ENCODE measurements around the gene SH3TC1. TPM values are rescaled to one million over a fixed set of nuclear protein-coding genes. Genes with fewer than 3 reads are reported as not detected.

SH3TC1 gene
- total and polyA plus RNA-seq, 2 of the 8 experiments (the other 6 are each of a cell fraction or from before 2014, with no cell fraction given), result 0.15 TPM; not detected in 1

DNA sequence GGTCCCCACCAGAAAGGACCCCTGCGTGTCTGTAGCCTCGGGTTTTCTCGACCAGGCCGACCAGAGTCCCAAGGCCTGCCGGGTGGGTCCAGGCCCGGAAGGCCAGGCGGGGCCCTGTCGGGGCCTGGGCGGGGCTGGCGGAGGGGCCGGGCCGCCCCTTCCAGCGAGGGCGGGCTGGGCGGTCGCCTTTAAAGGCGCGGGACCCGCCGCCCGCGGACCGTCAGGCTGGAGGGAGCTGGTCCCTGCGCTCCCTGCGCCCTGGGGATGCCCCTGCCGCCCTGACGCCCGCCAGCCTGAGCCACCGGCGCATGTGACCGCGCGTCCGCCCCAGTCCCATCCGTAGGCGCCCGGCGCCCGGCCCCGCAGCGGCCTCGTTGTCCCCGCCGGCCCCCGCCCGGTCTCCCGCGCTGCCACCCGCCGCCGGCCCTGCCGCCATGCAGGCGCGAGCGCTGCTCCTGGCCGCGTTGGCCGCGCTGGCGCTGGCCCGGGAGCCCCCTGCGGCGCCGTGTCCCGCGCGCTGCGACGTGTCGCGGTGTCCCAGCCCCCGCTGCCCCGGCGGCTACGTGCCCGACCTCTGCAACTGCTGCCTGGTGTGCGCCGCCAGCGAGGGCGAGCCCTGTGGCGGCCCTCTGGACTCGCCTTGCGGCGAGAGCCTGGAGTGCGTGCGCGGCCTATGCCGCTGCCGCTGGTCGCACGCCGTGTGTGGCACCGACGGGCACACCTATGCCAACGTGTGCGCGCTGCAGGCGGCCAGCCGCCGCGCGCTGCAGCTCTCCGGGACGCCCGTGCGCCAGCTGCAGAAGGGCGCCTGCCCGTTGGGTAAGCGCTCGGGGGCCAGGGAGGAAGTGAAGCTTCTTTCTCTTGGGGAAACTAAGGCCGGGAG, 70.7 kb downstream of the SH3TC1 start, which contains the start of gene HTRA3 (continued):
- TF ChIP-seq TAF1 (IDR thresholded peaks at IDR 0.05; ENCODE audit: low read depth, low read length) (0 out of 2 replicates have a peak, but pooled peaks have one; percentile 29), KDM4A (IDR thresholded peaks at IDR 0.05; ENCODE audit: low read depth, low read length, severe bottlenecking) (peak; percentile 89), GABPA (IDR thresholded peaks at IDR 0.05; ENCODE audit: borderline replicate concordance, insufficient read depth, low read length) (no peak), JUN (IDR thresholded peaks at IDR 0.05; ENCODE audit: low read depth, low read length) (no peak), POLR2A (IDR thresholded peaks at IDR 0.05; ENCODE audit: control extremely low read depth in 1 of 2, low read depth in 2 of 2, low read length in 2 of 2) (peak in 1 of 2 experiments; percentile 58; a peak in 1 of 3 replicates), EP300 (IDR thresholded peaks at IDR 0.05; ENCODE audit: borderline replicate concordance in 1 of 2, low read depth in 2 of 2, low read length in 2 of 2) (no peak), EZH2 (IDR thresholded peaks at IDR 0.05; ENCODE audit: low read depth, low read length, severe bottlenecking) (peak; percentile 56), TCF12 (IDR thresholded peaks at IDR 0.05; ENCODE audit: low read depth, low read length) (no peak)
